Measurements from ENCODE around the gene KLF12.

The KLF12 gene

DNA sequence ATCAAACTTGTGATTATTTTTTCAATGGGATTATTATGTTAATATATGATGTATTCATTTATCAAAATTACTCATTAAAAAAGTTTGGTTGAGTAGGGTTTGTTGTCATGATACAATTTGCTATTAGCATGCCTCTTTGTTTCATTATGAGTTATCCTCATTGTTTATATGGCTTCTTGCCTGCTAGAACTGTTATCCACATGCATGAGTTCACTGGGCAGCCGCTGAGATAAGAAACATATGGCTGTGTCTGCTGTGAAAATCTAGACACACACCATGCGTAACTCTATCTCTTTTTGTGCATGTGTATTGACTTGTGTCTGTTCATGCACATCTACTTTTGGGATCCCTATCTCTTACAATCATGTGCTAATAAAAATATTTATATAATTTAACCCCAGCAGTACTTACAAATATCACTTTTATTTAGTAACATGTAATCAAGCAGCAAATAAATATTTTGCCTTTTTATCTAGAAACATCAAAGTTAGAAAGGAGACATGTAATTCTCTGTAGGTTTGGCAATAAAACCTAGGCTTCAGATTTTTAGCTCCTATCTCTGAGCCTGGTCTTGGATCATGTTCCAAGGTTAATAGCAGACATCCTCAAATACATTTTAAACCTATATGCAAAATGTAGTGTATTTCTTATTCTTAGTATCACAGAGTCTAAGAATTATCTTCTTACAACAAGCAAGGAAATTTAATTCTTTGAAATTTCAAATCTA, 11.2 kb upstream of the KLF12 start:
- H3K36me3 ChIP-seq (ENCODE audit: insufficient read depth, low read length), result no peaks in the 10 kb centered on the region
- no peaks in the 10 kb centered on the region for H3K27me3 ChIP-seq (ENCODE audit: insufficient read depth, low read length, poor library complexity, severe bottlenecking)
- H3K4me2 ChIP-seq (ENCODE audit: low read depth, low read length, poor library complexity, severe bottlenecking), result no peak overlapping the region
- H3K4me1 ChIP-seq (ENCODE audit: insufficient read depth, low read length, poor library complexity, severe bottlenecking), result no peaks in the 10 kb centered on the region
- no peaks in the 10 kb centered on the region for H3K9me2 ChIP-seq (replicated peaks; ENCODE audit: low read depth, low read length)
- no peak overlapping the region for H3K4me3 ChIP-seq (ENCODE audit: low read length, poor library complexity, severe bottlenecking)
- H2AFZ ChIP-seq (ENCODE audit: low read length), result no peak overlapping the region
- no peaks in the 10 kb centered on the region for H4K20me1 ChIP-seq (ENCODE audit: insufficient read depth, low read length, poor library complexity, severe bottlenecking)
- TF ChIP-seq, protein P1, sequence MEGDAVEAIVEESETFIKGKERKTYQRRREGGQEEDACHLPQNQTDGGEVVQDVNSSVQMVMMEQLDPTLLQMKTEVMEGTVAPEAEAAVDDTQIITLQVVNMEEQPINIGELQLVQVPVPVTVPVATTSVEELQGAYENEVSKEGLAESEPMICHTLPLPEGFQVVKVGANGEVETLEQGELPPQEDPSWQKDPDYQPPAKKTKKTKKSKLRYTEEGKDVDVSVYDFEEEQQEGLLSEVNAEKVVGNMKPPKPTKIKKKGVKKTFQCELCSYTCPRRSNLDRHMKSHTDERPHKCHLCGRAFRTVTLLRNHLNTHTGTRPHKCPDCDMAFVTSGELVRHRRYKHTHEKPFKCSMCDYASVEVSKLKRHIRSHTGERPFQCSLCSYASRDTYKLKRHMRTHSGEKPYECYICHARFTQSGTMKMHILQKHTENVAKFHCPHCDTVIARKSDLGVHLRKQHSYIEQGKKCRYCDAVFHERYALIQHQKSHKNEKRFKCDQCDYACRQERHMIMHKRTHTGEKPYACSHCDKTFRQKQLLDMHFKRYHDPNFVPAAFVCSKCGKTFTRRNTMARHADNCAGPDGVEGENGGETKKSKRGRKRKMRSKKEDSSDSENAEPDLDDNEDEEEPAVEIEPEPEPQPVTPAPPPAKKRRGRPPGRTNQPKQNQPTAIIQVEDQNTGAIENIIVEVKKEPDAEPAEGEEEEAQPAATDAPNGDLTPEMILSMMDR (conservative IDR thresholded peaks at IDR 0.05; ENCODE audit: low read length), result no peak
- TF ChIP-seq EZH2phosphoT487 (IDR thresholded peaks at IDR 0.05; ENCODE audit: borderline replicate concordance), result no peak
- no peaks in the 10 kb centered on the region for H3K9me3 ChIP-seq (ENCODE audit: insufficient read depth, low read depth, low read length)
- H3F3A ChIP-seq (ENCODE audit: low read depth), result no peaks in the 10 kb centered on the region
- H3K9ac ChIP-seq (ENCODE audit: low read depth, low read length, poor library complexity, severe bottlenecking), result no peak overlapping the region
- H3K79me2 ChIP-seq (ENCODE audit: insufficient read depth, low read length), result no peaks in the 10 kb centered on the region

DNA sequence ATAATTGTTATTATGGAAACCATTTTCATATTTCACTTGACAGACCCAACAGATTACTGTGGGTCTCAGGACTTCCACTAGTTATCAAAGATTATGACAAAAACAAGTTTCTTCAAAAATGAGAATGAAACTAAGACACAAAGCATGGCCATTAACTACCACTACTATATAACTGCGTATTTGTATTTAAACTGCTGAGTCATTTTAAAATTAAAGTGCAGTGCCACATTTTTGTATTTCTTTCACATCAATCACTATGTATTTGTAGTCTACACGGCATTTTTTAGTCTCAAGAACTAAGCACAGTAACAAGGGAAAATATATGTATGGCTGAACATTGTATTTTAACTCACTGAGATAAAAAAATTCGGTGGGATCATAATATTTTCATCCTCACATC, 10.1 kb upstream of the KLF12 start:
- Histone ChIP-seq H3K36me3 (ENCODE audit: insufficient read depth, low read length) (no peaks in the 10 kb centered on the region), H2AFZ (ENCODE audit: low read length) (no peak overlapping the region), H3K9me2 (replicated peaks; ENCODE audit: low read depth, low read length) (no peaks in the 10 kb centered on the region), H3K9ac (ENCODE audit: low read depth, low read length, poor library complexity, severe bottlenecking) (no peak overlapping the region), H3K4me1 (ENCODE audit: insufficient read depth, low read length, poor library complexity, severe bottlenecking) (no peaks in the 10 kb centered on the region), H3K4me2 (ENCODE audit: low read depth, low read length, poor library complexity, severe bottlenecking) (no peak overlapping the region), H3K9me3 (ENCODE audit: insufficient read depth, low read depth, low read length) (no peaks in the 10 kb centered on the region), H3K27me3 (ENCODE audit: insufficient read depth, low read length, poor library complexity, severe bottlenecking) (no peaks in the 10 kb centered on the region), H3F3A (ENCODE audit: low read depth) (no peaks in the 10 kb centered on the region), H3K79me2 (ENCODE audit: insufficient read depth, low read length) (no peaks in the 10 kb centered on the region), H4K20me1 (ENCODE audit: insufficient read depth, low read length, poor library complexity, severe bottlenecking) (no peaks in the 10 kb centered on the region), H3K4me3 (ENCODE audit: low read length, poor library complexity, severe bottlenecking) (no peak overlapping the region)
- no peak for TF ChIP-seq EZH2phosphoT487 (IDR thresholded peaks at IDR 0.05; ENCODE audit: borderline replicate concordance)
- TF ChIP-seq, protein P1 (conservative IDR thresholded peaks at IDR 0.05; ENCODE audit: low read length), result no peak

DNA sequence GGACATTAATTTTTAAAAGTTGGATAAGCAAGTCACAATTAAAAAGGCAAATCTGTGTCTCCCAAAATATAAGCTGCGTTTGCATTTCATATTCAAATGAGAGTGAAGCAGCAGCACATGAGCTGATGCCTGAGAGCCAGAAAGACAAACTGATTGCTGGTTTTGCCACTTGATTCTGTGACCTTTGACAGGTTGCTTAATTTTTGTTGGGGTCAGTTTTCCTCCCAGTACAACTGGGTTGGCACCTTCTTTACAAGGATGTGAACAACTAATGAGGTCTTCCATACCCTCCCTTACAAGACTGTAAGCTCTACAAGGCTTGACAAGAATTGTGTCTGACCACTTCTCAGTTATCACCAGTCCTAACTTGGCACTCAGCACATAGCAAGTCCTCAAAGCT, 8.1 kb upstream of the KLF12 start:
- Histone ChIP-seq H3K9ac (ENCODE audit: low read depth, low read length, poor library complexity, severe bottlenecking) (no peak overlapping the region), H3K9me3 (ENCODE audit: insufficient read depth, low read depth, low read length) (no peaks in the 10 kb centered on the region), H4K20me1 (ENCODE audit: insufficient read depth, low read length, poor library complexity, severe bottlenecking) (no peaks in the 10 kb centered on the region), H3F3A (ENCODE audit: low read depth) (no peaks in the 10 kb centered on the region), H3K9me2 (replicated peaks; ENCODE audit: low read depth, low read length) (no peaks in the 10 kb centered on the region), H2AFZ (ENCODE audit: low read length) (no peak overlapping the region), H3K4me1 (ENCODE audit: insufficient read depth, low read length, poor library complexity, severe bottlenecking) (no peaks in the 10 kb centered on the region), H3K79me2 (ENCODE audit: insufficient read depth, low read length) (no peaks in the 10 kb centered on the region), H3K36me3 (ENCODE audit: insufficient read depth, low read length) (no peaks in the 10 kb centered on the region), H3K4me2 (ENCODE audit: low read depth, low read length, poor library complexity, severe bottlenecking) (no peak overlapping the region), H3K4me3 (ENCODE audit: low read length, poor library complexity, severe bottlenecking) (no peak overlapping the region), H3K27me3 (ENCODE audit: insufficient read depth, low read length, poor library complexity, severe bottlenecking) (no peaks in the 10 kb centered on the region)
- TF ChIP-seq EZH2phosphoT487 (IDR thresholded peaks at IDR 0.05; ENCODE audit: borderline replicate concordance), result no peak
- TF ChIP-seq, protein P1 (conservative IDR thresholded peaks at IDR 0.05; ENCODE audit: low read length), result no peak
